Measurements from ENCODE around the gene LSM14B.
"Not testable (repeated sequence)": the region's sequence is repeated elsewhere in the genome, so short reads cannot be mapped to it uniquely, and the experiment has no call there.

LSM14B gene

GRCh38 chr20:62147528-62147927 is 25.3 kb downstream of the LSM14B start:
- DNase-seq = no peak

- DNase-seq = not testable (repeated sequence)
Measured at GRCh38 chr20:62148383-62148782, 26.1 kb downstream of the LSM14B start.

GRCh38 chr20:62148908-62149314 is 26.6 kb downstream of the LSM14B start:
- no peak for DNase-seq

- DNase-seq = no peak
Measured at GRCh38 chr20:62149532-62150309, 27.4 kb downstream of the LSM14B start.

GRCh38 chr20:62150310-62150575 is 28.0 kb downstream of the LSM14B start:
- no peak for DNase-seq

- DNase-seq = no peak
Measured at GRCh38 chr20:62151225-62151624, 28.9 kb downstream of the LSM14B start.

- no peak for DNase-seq
Measured at GRCh38 chr20:62151835-62152364, 29.6 kb downstream of the LSM14B start.

GRCh38 chr20:62155428-62156253 is 33.4 kb downstream of the LSM14B start:
- no peak for DNase-seq

GRCh38 chr20:62156254-62156556 is 33.9 kb downstream of the LSM14B start:
- DNase-seq = no peak

GRCh38 chr20:62156592-62157386 is 34.5 kb downstream of the LSM14B start:
- DNase-seq = no peak

- no peak for DNase-seq
Measured at GRCh38 chr20:62157387-62158087, 35.3 kb downstream of the LSM14B start.

GRCh38 chr20:62158088-62158400 is 35.8 kb downstream of the LSM14B start:
- DNase-seq = no peak

- no peak for DNase-seq
Measured at GRCh38 chr20:62158541-62158940, 36.3 kb downstream of the LSM14B start.

- DNase-seq = no peak
Measured at GRCh38 chr20:62159052-62159451, 36.8 kb downstream of the LSM14B start.

GRCh38 chr20:62159839-62160238 is 37.6 kb downstream of the LSM14B start:
- DNase-seq = no peak

GRCh38 chr20:62160253-62160652 is 38.0 kb downstream of the LSM14B start:
- no peak for DNase-seq

- no peak for DNase-seq
Measured at GRCh38 chr20:62160876-62161275, 38.6 kb downstream of the LSM14B start.

GRCh38 chr20:62161347-62161746 is 39.1 kb downstream of the LSM14B start:
- no peak for DNase-seq

- DNase-seq = no peak
Measured at GRCh38 chr20:62162765-62163484, 40.6 kb downstream of the LSM14B start.

- DNase-seq = no peak
Measured at GRCh38 chr20:62163485-62163865, 41.2 kb downstream of the LSM14B start.

- no peak for DNase-seq
Measured at GRCh38 chr20:62163986-62164762, 41.9 kb downstream of the LSM14B start.
